ENCODE data around the gene FNBP1L.

FNBP1L gene

GRCh38 chr1:93443454-93443853 lies 4.5 kb upstream of the FNBP1L start:
- no peak for TF ChIP-seq POLR2AphosphoS5 (IDR thresholded peaks at IDR 0.05; ENCODE audit: low read depth, low read length)
- TF ChIP-seq REST (IDR thresholded peaks at IDR 0.05; ENCODE audit: insufficient read depth in 1 of 2, low read depth in 2 of 2, low read length in 2 of 2) = no peak
- no peak for TF ChIP-seq FOXP2 (optimal IDR thresholded peaks at IDR 0.05; ENCODE audit: borderline replicate concordance, extremely low read depth, extremely low read length, insufficient read depth)
- TF ChIP-seq SIN3A (IDR thresholded peaks at IDR 0.05; ENCODE audit: borderline replicate concordance, insufficient read depth, low read length) = no peak
- no peak for TF ChIP-seq TAF1 (IDR thresholded peaks at IDR 0.05; ENCODE audit: borderline replicate concordance, insufficient read depth, low read length)

- TF ChIP-seq FOXP2 (optimal IDR thresholded peaks at IDR 0.05; ENCODE audit: borderline replicate concordance, extremely low read depth, extremely low read length, insufficient read depth) = no peak
- no peak for TF ChIP-seq REST (IDR thresholded peaks at IDR 0.05; ENCODE audit: insufficient read depth in 1 of 2, low read depth in 2 of 2, low read length in 2 of 2)
- TF ChIP-seq SIN3A (IDR thresholded peaks at IDR 0.05; ENCODE audit: borderline replicate concordance, insufficient read depth, low read length) = no peak
- TF ChIP-seq POLR2AphosphoS5 (IDR thresholded peaks at IDR 0.05; ENCODE audit: low read depth, low read length) = no peak
- TF ChIP-seq TAF1 (IDR thresholded peaks at IDR 0.05; ENCODE audit: borderline replicate concordance, insufficient read depth, low read length) = no peak
Observed at GRCh38 chr1:93446837-93447451, 974 bp upstream of the FNBP1L start.

DNA sequence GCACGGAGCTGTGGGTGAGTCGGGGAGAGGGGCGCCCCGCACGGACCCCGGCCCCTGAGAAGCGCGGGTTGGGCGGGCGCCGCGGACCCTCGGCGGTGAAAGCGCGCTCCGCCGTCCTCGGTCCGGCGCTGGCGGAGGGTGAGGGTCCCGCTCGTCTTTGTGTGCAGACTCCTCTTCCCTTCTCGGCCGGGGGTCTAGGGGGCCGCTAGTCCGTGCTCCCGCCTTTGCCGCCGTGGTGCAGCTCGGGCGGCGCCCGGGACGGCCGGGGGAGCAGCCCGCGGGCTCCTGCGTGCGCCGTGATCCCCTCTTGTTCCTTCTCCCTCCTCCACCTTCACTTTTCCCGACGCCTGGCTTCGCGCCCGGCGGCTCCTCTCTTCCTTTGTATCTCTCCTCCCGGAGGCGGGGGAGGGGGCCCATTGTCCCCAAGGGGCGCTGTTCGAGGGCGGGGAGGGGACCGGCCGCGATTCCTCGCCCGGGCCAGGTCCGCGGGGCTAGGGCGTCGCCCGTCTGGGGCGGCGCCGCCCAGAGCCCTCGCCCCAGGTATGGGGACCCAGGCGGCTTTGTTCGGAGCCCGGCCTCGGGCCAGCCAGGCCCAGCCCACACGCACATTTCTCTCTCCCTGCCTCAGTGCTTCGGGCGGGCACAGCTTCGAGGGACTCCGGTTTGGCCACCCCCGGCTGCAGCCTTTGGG lies 519 bp downstream of the FNBP1L start:
- TF ChIP-seq SIN3A (IDR thresholded peaks at IDR 0.05; ENCODE audit: borderline replicate concordance, insufficient read depth, low read length) (peak; percentile 20; the same call in 1 of the 2 replicates), REST (IDR thresholded peaks at IDR 0.05; ENCODE audit: insufficient read depth in 1 of 2, low read depth in 2 of 2, low read length in 2 of 2) (no peak), POLR2AphosphoS5 (IDR thresholded peaks at IDR 0.05; ENCODE audit: low read depth, low read length) (no peak; the same call in 1 of the 2 replicates)

- 0 out of 2 replicates have a peak, but pooled peaks have one; percentile 14 for TF ChIP-seq TAF1 (IDR thresholded peaks at IDR 0.05; ENCODE audit: borderline replicate concordance, insufficient read depth, low read length)
- TF ChIP-seq SIN3A (IDR thresholded peaks at IDR 0.05; ENCODE audit: borderline replicate concordance, insufficient read depth, low read length) = no peak
Observed at GRCh38 chr1:93448983-93449804, 1.3 kb downstream of the FNBP1L start.

- TF ChIP-seq TAF1 (IDR thresholded peaks at IDR 0.05; ENCODE audit: borderline replicate concordance, insufficient read depth, low read length) (no peak), FOXP2 (optimal IDR thresholded peaks at IDR 0.05; ENCODE audit: borderline replicate concordance, extremely low read depth, extremely low read length, insufficient read depth) (no peak), REST (IDR thresholded peaks at IDR 0.05; ENCODE audit: insufficient read depth in 1 of 2, low read depth in 2 of 2, low read length in 2 of 2) (no peak), POLR2AphosphoS5 (IDR thresholded peaks at IDR 0.05; ENCODE audit: low read depth, low read length) (no peak), SIN3A (IDR thresholded peaks at IDR 0.05; ENCODE audit: borderline replicate concordance, insufficient read depth, low read length) (no peak)
Observed at GRCh38 chr1:93450321-93450720, 2.4 kb downstream of the FNBP1L start.
